Liver (tissue), 9 donors: ENCODE measurements around the gene ADORA2B. TPM values are rescaled to one million over a fixed set of nuclear protein-coding genes. Genes with fewer than 3 reads are reported as not detected.

ENCODE experiments used
- DNase-seq: peaks from one replicate; pipeline ENCODE4 v3.0.0-alpha.2; 2017; ENCODE audit warnings: low spot score
- H3K27ac ChIP-seq, 2 donors: one replicate each; pipeline ENCODE4 v1.7.0; 2013; ENCODE audit warnings: inconsistent platforms in 2 of 2, low read length in 2 of 2, control low read depth in 1 of 2, low read depth in 1 of 2, mild to moderate bottlenecking in 1 of 2
- H3K27me3 ChIP-seq, 4 donors: one replicate each; pipeline versions ENCODE4 v1.6.1 to v1.7.0; 2013; ENCODE audit warnings: low read length in 3 of 4, inconsistent platforms in 1 of 4, mild to moderate bottlenecking in 1 of 4, moderate library complexity in 1 of 4; ENCODE audit not compliant: control insufficient read depth in 4 of 4, insufficient read depth in 4 of 4
- H3K36me3 ChIP-seq, 4 donors: one replicate each; pipeline versions ENCODE4 v1.6.1 to v1.7.0; 2013; ENCODE audit warnings: low read length in 3 of 4, mild to moderate bottlenecking in 3 of 4, low read depth in 1 of 4, moderate library complexity in 1 of 4; ENCODE audit not compliant: control insufficient read depth in 4 of 4, insufficient read depth in 3 of 4
- H3K4me1 ChIP-seq, 4 donors: one replicate each; pipeline versions ENCODE4 v1.6.1 to v1.7.0; 2013; ENCODE audit warnings: low read length in 3 of 4, mild to moderate bottlenecking in 3 of 4, moderate library complexity in 1 of 4; ENCODE audit not compliant: control insufficient read depth in 4 of 4, insufficient read depth in 4 of 4
- H3K4me3 ChIP-seq, 3 donors: one replicate each; pipeline versions ENCODE4 v1.6.1 to v1.7.0; 2013; ENCODE audit warnings: low read length in 3 of 3, control low read depth in 1 of 3, low read depth in 1 of 3, mild to moderate bottlenecking in 1 of 3
- H3K9ac ChIP-seq, 2 donors: one replicate each; pipeline ENCODE4 v1.7.0; 2013; ENCODE audit warnings: low read length in 2 of 2, mild to moderate bottlenecking in 2 of 2, moderate library complexity in 2 of 2, control low read depth in 1 of 2, low read depth in 1 of 2
- H3K9me3 ChIP-seq, 4 donors: one replicate each; pipeline versions ENCODE4 v1.6.1 to v1.7.0; 2013; ENCODE audit warnings: low read length in 3 of 4; ENCODE audit not compliant: control insufficient read depth in 4 of 4
- ATF3 ChIP-seq: IDR thresholded peaks from 2 replicates; pipeline ENCODE4 v1.6.1; 2016; ENCODE audit warnings: antibody characterized with exemption
- EGR1 ChIP-seq, 2 donors: IDR thresholded peaks; 2 replicates each; pipeline ENCODE4 v1.6.1; 2016 to 2018; ENCODE audit warnings: antibody characterized with exemption in 2 of 2, low read depth in 2 of 2
- FOXA1 ChIP-seq: IDR thresholded peaks from 2 replicates; pipeline ENCODE4 v1.6.1; 2016; ENCODE audit warnings: antibody characterized with exemption
- FOXA2 ChIP-seq: IDR thresholded peaks from 2 replicates; pipeline ENCODE4 v1.6.1; 2016; ENCODE audit warnings: antibody characterized with exemption
- HNF4A ChIP-seq, 2 donors: conservative IDR thresholded peaks; 2 replicates each; pipeline ENCODE4 v1.6.1; 2016; ENCODE audit warnings: antibody characterized with exemption in 2 of 2, mild to moderate bottlenecking in 2 of 2
- HNF4G ChIP-seq: IDR thresholded peaks from 2 replicates; pipeline ENCODE4 v1.6.1; 2016; ENCODE audit warnings: antibody characterized with exemption
- JUND ChIP-seq, 2 donors: IDR thresholded peaks; 2 replicates each; pipeline ENCODE4 v1.6.1; 2016; ENCODE audit warnings: antibody characterized with exemption in 2 of 2
- MAX ChIP-seq: IDR thresholded peaks from 2 replicates; pipeline ENCODE4 v1.6.1; 2016; ENCODE audit warnings: antibody characterized with exemption
- NR2F2 ChIP-seq: IDR thresholded peaks from 2 replicates; pipeline ENCODE4 v1.6.1; 2016; ENCODE audit warnings: antibody characterized with exemption
- RAD21 ChIP-seq, 2 donors: IDR thresholded peaks; 2 replicates each; pipeline ENCODE4 v1.6.1; 2016; ENCODE audit warnings: antibody characterized with exemption in 2 of 2, mild to moderate bottlenecking in 2 of 2
- REST ChIP-seq: IDR thresholded peaks from 2 replicates; pipeline ENCODE4 v1.6.1; 2016; ENCODE audit warnings: antibody characterized with exemption, mild to moderate bottlenecking
- RXRA ChIP-seq, 2 donors: IDR thresholded peaks; 2 replicates each; pipeline ENCODE4 v1.6.1; 2017 to 2018; ENCODE audit warnings: antibody characterized with exemption in 2 of 2, mild to moderate bottlenecking in 1 of 2
- SP1 ChIP-seq: IDR thresholded peaks from 2 replicates; pipeline ENCODE4 v1.6.1; 2018; ENCODE audit warnings: antibody characterized with exemption, mild to moderate bottlenecking
- TAF1 ChIP-seq: conservative IDR thresholded peaks from 2 replicates; pipeline ENCODE4 v1.6.1; 2016; ENCODE audit warnings: antibody characterized with exemption, mild to moderate bottlenecking
- YY1 ChIP-seq: IDR thresholded peaks from 2 replicates; pipeline ENCODE4 v1.6.1; 2016; ENCODE audit warnings: antibody characterized with exemption, mild to moderate bottlenecking
- WGBS: extraction: QIAGEN DNeasy Blood & Tissue Kit; methylation state at CpG from one replicate; pipeline ENCODE4 v1.1.7; 2013; 5-methylcytosine and 5-hydroxymethylcytosine counted together
- polyA plus RNA-seq, 2 donors: library from polyadenylated mRNA; stranded (reverse) in 1 of 2; unstranded in 1 of 2; fragments of 200-250 nt in 1 of 2; fragments of >200 nt in 1 of 2; fragmentation: Nextera tagmentation in 1 of 2; extraction: Ambion mirVana in 1 of 2; gene quantifications; one replicate each; pipeline versions ENCODE4 v1.2.1 to v1.2.3, GENCODE V29; 2013 to 2015
- total RNA-seq, 2 donors: library from RNA; depleted of rRNA; stranded (reverse); fragments of >200 nt; gene quantifications; one replicate each; pipeline ENCODE4 v1.2.3, GENCODE V29; 2014
- TF ChIP-seq, protein P1 (sequence below): fragments of 150-350 bp; IDR thresholded peaks from 2 replicates; pipeline ENCODE4 v1.5.1; 2017; ENCODE audit warnings: improper control_type of control experiment, low read depth, low read length; ENCODE audit not compliant: missing input control
- TF ChIP-seq, protein P2 (sequence below): IDR thresholded peaks from 2 replicates; pipeline ENCODE4 v1.6.1; 2016; ENCODE audit warnings: antibody characterized with exemption
- donor health status: healthy.
- donor health status: healthy.
- donor health status: healthy.
- donor health status: healthy.
- donor health status: healthy.

Gene ADORA2B
- total and polyA plus RNA-seq, 4 donors = 0.24 to 3.3 (median 0.28) TPM

GRCh38 chr17:15951368-15952047 is 6.6 kb downstream of the ADORA2B start:
- WGBS = 94% methylated on average over 6 of the region's 6 CpGs
- H3K4me3 ChIP-seq = no peak overlapping the region
- DNase-seq = no peak

GRCh38 chr17:15952048-15952532 is 7.2 kb downstream of the ADORA2B start:
- Histone ChIP-seq H3K27me3 (no peaks in the 10 kb centered on the region), H3K36me3 (no peaks in the 10 kb centered on the region), H3K27ac (no peak overlapping the region), H3K9ac (no peak overlapping the region), H3K4me3 (no peak overlapping the region), H3K4me1 (no peaks in the 10 kb centered on the region), H3K9me3 (no peaks in the 10 kb centered on the region)
- no peak for DNase-seq
- 81% methylated on average over 7 of the region's 7 CpGs for WGBS
- no peak for TF ChIP-seq FOXA1
- no peak for TF ChIP-seq EGR1 (IDR thresholded peaks at IDR 0.05; ENCODE audit: low read depth in 2 of 2)
- TF ChIP-seq HNF4G = no peak
- TF ChIP-seq JUND (IDR thresholded peaks at IDR 0.05) = no peak
- no peak for TF ChIP-seq RAD21 (IDR thresholded peaks at IDR 0.05)
- no peak for TF ChIP-seq REST
- TF ChIP-seq, protein P1, sequence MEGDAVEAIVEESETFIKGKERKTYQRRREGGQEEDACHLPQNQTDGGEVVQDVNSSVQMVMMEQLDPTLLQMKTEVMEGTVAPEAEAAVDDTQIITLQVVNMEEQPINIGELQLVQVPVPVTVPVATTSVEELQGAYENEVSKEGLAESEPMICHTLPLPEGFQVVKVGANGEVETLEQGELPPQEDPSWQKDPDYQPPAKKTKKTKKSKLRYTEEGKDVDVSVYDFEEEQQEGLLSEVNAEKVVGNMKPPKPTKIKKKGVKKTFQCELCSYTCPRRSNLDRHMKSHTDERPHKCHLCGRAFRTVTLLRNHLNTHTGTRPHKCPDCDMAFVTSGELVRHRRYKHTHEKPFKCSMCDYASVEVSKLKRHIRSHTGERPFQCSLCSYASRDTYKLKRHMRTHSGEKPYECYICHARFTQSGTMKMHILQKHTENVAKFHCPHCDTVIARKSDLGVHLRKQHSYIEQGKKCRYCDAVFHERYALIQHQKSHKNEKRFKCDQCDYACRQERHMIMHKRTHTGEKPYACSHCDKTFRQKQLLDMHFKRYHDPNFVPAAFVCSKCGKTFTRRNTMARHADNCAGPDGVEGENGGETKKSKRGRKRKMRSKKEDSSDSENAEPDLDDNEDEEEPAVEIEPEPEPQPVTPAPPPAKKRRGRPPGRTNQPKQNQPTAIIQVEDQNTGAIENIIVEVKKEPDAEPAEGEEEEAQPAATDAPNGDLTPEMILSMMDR = no peak
- no peak for TF ChIP-seq TAF1
- no peak for TF ChIP-seq ATF3
- TF ChIP-seq NR2F2 = no peak
- TF ChIP-seq YY1 = no peak
- no peak for TF ChIP-seq FOXA2
- TF ChIP-seq HNF4A (conservative IDR thresholded peaks at IDR 0.05) = no peak
- TF ChIP-seq RXRA (IDR thresholded peaks at IDR 0.05) = no peak
- no peak for TF ChIP-seq MAX
- TF ChIP-seq, protein P2, sequence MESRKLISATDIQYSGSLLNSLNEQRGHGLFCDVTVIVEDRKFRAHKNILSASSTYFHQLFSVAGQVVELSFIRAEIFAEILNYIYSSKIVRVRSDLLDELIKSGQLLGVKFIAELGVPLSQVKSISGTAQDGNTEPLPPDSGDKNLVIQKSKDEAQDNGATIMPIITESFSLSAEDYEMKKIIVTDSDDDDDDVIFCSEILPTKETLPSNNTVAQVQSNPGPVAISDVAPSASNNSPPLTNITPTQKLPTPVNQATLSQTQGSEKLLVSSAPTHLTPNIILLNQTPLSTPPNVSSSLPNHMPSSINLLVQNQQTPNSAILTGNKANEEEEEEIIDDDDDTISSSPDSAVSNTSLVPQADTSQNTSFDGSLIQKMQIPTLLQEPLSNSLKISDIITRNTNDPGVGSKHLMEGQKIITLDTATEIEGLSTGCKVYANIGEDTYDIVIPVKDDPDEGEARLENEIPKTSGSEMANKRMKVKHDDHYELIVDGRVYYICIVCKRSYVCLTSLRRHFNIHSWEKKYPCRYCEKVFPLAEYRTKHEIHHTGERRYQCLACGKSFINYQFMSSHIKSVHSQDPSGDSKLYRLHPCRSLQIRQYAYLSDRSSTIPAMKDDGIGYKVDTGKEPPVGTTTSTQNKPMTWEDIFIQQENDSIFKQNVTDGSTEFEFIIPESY = no peak

More at GRCh38 chr17:15951368-15952047, 6.6 kb downstream of the ADORA2B start:
- Histone ChIP-seq H3K27ac (no peak overlapping the region), H3K9me3 (no peaks in the 10 kb centered on the region), H3K4me1 (no peaks in the 10 kb centered on the region), H3K27me3 (no peaks in the 10 kb centered on the region), H3K9ac (no peak overlapping the region), H3K36me3 (no peaks in the 10 kb centered on the region)
- TF ChIP-seq JUND (IDR thresholded peaks at IDR 0.05) (no peak), RAD21 (IDR thresholded peaks at IDR 0.05) (no peak), ATF3 (no peak), EGR1 (IDR thresholded peaks at IDR 0.05; ENCODE audit: low read depth in 2 of 2) (no peak), NR2F2 (no peak), MAX (no peak), SP1 (no peak), YY1 (no peak)
- TF ChIP-seq, protein P2 = no peak
